D721Med (cell line): ENCODE results near the gene TCF4.

Source experiments
- DNase-seq: peaks from one replicate; pipeline ENCODE4 v3.0.0; 2011; ENCODE audit warnings: low spot score; ENCODE audit not compliant: insufficient read length
- FAIRE-seq: peaks from 2 replicates; lab custom pipeline; 2011; peaks lifted over from hg19 to GRCh38; lab: Jason Lieb, UNC
- CTCF ChIP-seq: IDR thresholded peaks from 2 replicates; pipeline ENCODE4 v1.5.1; 2012; ENCODE audit warnings: mild to moderate bottlenecking, control low read depth; ENCODE audit not compliant: insufficient read depth; ENCODE audit errors: missing control alignments

The TCF4 gene

GRCh38 chr18:55340998-55341397 lies 247.0 kb downstream of the TCF4 start:
- TF ChIP-seq CTCF = no peak
- DNase-seq (no peak), FAIRE-seq (no peak)

DNA sequence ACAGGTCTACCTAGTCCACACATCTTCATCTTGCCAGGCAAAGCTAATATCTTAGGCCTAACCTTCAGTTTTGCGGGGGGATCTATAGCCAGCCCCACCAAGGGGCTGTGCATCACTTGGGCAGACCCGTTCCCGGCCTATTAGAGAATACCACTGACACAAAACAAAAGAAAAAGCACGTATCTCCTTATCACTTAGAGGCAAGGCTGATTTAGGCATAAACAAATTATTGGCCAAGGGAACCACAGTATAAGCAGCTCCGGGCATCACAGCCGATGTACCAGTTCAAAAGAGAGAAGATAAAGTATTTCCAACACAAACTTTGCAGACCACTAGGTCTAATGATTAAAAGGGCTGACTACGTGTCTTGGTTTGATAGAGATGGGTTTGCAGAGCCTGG lies 248.0 kb downstream of the TCF4 start:
- DNase-seq (no peak), FAIRE-seq (no peak)
- TF ChIP-seq CTCF = no peak

DNA sequence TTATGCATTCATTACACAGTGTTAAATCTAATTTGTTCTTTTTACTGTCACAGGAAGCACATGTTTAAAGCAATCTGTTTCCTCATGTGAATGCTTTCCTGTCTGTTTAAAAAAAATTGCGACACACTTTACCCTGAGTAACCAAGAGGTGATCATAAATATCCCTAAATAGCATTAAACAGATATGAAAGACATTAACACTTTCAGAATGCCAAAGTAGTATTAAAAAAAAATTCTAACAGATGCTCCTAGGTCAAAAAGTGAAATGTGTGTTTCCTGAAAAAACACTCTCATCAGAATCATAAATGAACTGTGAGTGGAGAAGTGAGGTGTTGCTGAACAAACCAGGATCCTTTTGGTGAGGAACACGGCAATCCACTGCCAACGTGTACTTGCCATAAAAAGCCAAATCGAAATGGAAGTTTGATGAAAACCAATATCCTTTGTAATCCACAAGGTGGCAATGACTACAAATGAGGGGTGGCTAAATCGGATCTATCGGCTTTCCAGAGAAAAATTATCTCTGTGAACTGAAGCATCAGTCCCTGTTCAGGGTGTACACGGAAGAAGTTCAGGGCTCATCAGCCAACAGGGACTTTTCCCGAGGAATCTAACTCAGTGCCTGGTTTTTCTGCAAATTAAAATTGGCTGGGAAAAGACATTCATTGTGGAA lies 248.9 kb downstream of the TCF4 start:
- DNase-seq = no peak
- no peak for TF ChIP-seq CTCF
- FAIRE-seq = no peak

- DNase-seq = no peak
- FAIRE-seq = no peak
- TF ChIP-seq CTCF = no peak
Observed at GRCh38 chr18:55337908-55338521, 250.0 kb downstream of the TCF4 start.

- no peak for TF ChIP-seq CTCF
- DNase-seq = no peak
- FAIRE-seq = no peak
Observed at GRCh38 chr18:55337138-55337537, 250.9 kb downstream of the TCF4 start.

DNA sequence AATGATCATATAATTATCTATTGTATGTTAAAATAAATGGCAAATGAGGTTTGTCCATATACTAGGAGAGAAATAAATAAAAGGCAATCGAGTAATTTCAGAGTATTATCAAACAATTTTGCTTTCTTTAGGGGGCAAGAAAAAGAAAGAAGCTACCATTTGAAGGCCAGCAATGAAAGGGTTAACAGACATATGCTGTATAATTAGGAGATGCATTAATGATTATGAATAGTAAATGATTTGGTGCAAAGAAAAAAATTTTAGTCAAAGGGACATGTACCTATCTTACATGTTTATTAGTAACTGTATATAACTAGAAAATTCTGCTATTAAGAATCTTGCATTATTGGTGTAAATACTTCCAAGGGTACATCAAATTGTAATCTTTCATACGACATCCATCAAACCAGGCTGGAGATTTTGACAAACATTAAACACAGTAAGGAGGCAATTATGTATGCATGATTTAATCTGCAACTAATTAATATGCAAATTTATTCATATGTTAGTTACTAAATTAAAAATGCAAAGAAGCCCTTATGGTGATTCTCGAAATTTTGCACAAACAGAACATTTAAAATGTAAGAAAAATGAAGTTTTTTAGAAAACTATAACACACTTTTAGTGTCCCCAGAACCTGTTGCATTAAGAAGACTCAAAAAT lies 251.4 kb downstream of the TCF4 start:
- FAIRE-seq (no peak), DNase-seq (no peak)
- TF ChIP-seq CTCF = no peak

DNA sequence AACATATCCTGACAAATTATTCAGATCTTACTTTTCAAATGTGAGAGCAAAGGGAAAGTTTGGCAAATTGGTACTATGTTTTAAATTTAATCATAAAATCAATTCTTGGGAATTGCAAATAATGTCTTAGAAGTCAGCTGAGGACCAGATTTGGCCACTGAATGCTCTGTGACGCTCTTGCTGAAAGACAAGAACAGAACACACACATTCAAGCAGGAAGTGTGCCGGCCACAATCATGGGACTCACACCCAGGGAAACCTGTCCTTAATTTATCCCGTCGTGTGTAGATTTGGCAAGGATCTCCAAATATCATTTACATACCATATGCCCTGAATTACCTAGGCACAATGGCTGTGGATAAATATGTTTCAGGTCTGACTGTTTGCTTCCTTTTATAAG lies 253.1 kb downstream of the TCF4 start:
- DNase-seq = no peak
- no peak for FAIRE-seq
- no peak for TF ChIP-seq CTCF
